CD14-positive monocyte (primary cell): ENCODE measurements around the gene ST6GALNAC3. TPM values are rescaled to one million over a fixed set of nuclear protein-coding genes. Genes with fewer than 3 reads are reported as not detected.

Experiments used
- DNase-seq, 3 donors: peaks; one replicate each; pipeline ENCODE4 v3.0.0-alpha.2; 2011 to 2022
- H2AFZ ChIP-seq: 2 replicates; pipeline ENCODE4 v1.6.0; 2012; ENCODE audit warnings: mild to moderate bottlenecking, low read depth, low read length, inconsistent platforms; ENCODE audit not compliant: insufficient read depth, poor library complexity, severe bottlenecking
- H3K27ac ChIP-seq, 2 donors: 1 replicate in 1 of 2; 2 replicates in 1 of 2; pipeline ENCODE4 v1.5.1; 2012 to 2013; ENCODE audit warnings: low read length in 2 of 2, control low read depth in 1 of 2, inconsistent platforms in 1 of 2, low read depth in 1 of 2, mild to moderate bottlenecking in 1 of 2
- H3K27me3 ChIP-seq, 2 donors: one replicate each; pipeline versions ENCODE4 v1.6.0 to v1.6.1; 2011 to 2013; ENCODE audit warnings: low read length in 2 of 2; ENCODE audit not compliant: control insufficient read depth in 2 of 2, insufficient read depth in 2 of 2
- H3K36me3 ChIP-seq, 2 donors: replicated peaks in 1 of 2; 1 replicate in 1 of 2; 2 replicates in 1 of 2; pipeline versions ENCODE4 v1.5.1 to v1.6.1; 2012 to 2013; ENCODE audit warnings: low read length in 2 of 2, control low read depth in 1 of 2, inconsistent platforms in 1 of 2, mild to moderate bottlenecking in 1 of 2; ENCODE audit not compliant: insufficient read depth in 2 of 2, control insufficient read depth in 1 of 2
- H3K4me1 ChIP-seq, 2 donors: 1 replicate in 1 of 2; 2 replicates in 1 of 2; pipeline versions ENCODE4 v1.5.1 to v1.6.1; 2012 to 2013; ENCODE audit warnings: low read length in 2 of 2, control low read depth in 1 of 2, inconsistent platforms in 1 of 2, mild to moderate bottlenecking in 1 of 2, moderate library complexity in 1 of 2; ENCODE audit not compliant: insufficient read depth in 2 of 2, control insufficient read depth in 1 of 2
- H3K4me2 ChIP-seq: replicated peaks from 2 replicates; pipeline ENCODE3; 2012; ENCODE audit warnings: low read length, moderate library complexity, mild to moderate bottlenecking; ENCODE audit not compliant: poor library complexity, severe bottlenecking; ENCODE audit errors: extremely low read depth
- H3K4me3 ChIP-seq, 3 experiments: fragments of 200-600 bp in 1 of 3; sonication (generic) in 1 of 3; replicated peaks in 1 of 3; 1 replicate in 2 of 3; 2 replicates in 1 of 3; pipeline ENCODE4 v1.5.1; 2011 to 2013; ENCODE audit warnings: low read length in 3 of 3, mild to moderate bottlenecking in 3 of 3, control low read depth in 2 of 3, low read depth in 2 of 3, inconsistent platforms in 1 of 3, moderate library complexity in 1 of 3
- H3K79me2 ChIP-seq: 2 replicates; pipeline ENCODE4 v1.6.0; 2012; ENCODE audit warnings: mild to moderate bottlenecking, control low read depth, inconsistent platforms, low read length, moderate library complexity; ENCODE audit not compliant: insufficient read depth
- H3K9ac ChIP-seq: 2 replicates; pipeline ENCODE4 v1.6.0; 2017; ENCODE audit warnings: low read length, mild to moderate bottlenecking; ENCODE audit not compliant: insufficient read depth, poor library complexity, severe bottlenecking
- H3K9me3 ChIP-seq, 2 donors: replicated peaks in 1 of 2; 1 replicate in 1 of 2; 2 replicates in 1 of 2; pipeline versions ENCODE4 v1.5.1 to v1.6.1; 2012 to 2013; ENCODE audit warnings: low read length in 2 of 2, control low read depth in 1 of 2; ENCODE audit not compliant: control insufficient read depth in 1 of 2, insufficient read depth in 1 of 2
- H4K20me1 ChIP-seq: 2 replicates; pipeline ENCODE4 v1.6.0; 2012; ENCODE audit warnings: mild to moderate bottlenecking, low read length, control low read depth, moderate library complexity; ENCODE audit not compliant: insufficient read depth
- H3K27ac Mint-ChIP-seq, 7 donors: one replicate each; pipeline ENCODE4 v1.8.0; 2020; ENCODE audit warnings: mild to moderate bottlenecking in 7 of 7, mixed read lengths in 7 of 7, moderate library complexity in 6 of 7, inconsistent platforms in 2 of 7
- H3K27me3 Mint-ChIP-seq, 3 donors: one replicate each; pipeline ENCODE4 v1.8.0; 2021 to 2022; ENCODE audit warnings: low read depth in 3 of 3, mild to moderate bottlenecking in 3 of 3, mixed read lengths in 3 of 3, moderate library complexity in 3 of 3, inconsistent platforms in 1 of 3
- H3K36me3 Mint-ChIP-seq, 2 donors: one replicate each; pipeline ENCODE4 v1.8.0; 2020; ENCODE audit warnings: mixed read lengths in 2 of 2, inconsistent platforms in 1 of 2, mild to moderate bottlenecking in 1 of 2
- H3K4me1 Mint-ChIP-seq: one replicate; pipeline ENCODE4 v1.8.0; 2020; ENCODE audit warnings: mild to moderate bottlenecking, mixed read lengths
- H3K4me3 Mint-ChIP-seq, 2 donors: one replicate each; pipeline ENCODE4 v1.8.0; 2020; ENCODE audit warnings: mild to moderate bottlenecking in 2 of 2, mixed read lengths in 2 of 2, moderate library complexity in 1 of 2
- H3K9me3 Mint-ChIP-seq, 7 donors: one replicate each; pipeline ENCODE4 v1.8.0; 2020 to 2022; ENCODE audit warnings: mixed read lengths in 7 of 7, mild to moderate bottlenecking in 6 of 7, moderate library complexity in 6 of 7, inconsistent platforms in 2 of 7
- CTCF ChIP-seq: fragments of 200-600 bp; IDR thresholded peaks from one replicate; pipeline ENCODE4 v1.8.0; 2022; ENCODE audit warnings: antibody characterized with exemption, mild to moderate bottlenecking
- WGBS: methylation state at CpG from one replicate; pipeline ENCODE4 v1.1.5; 2013; ENCODE audit warnings: missing lambda C conversion rate; ENCODE audit not compliant: insufficient coverage; 5-methylcytosine and 5-hydroxymethylcytosine counted together
- intact Hi-C, 2 donors: fragments of 100-400 bp; cut with micrococcal nuclease; formaldehyde crosslinking; loops; one replicate each; pipeline versions ENCODE4 v1.15.0 to v1.15.1; 2023
- polyA plus RNA-seq, 3 donors: library from polyadenylated mRNA; depleted of rRNA in 1 of 3; unstranded in 2 of 3; stranded (reverse) in 1 of 3; fragments of 300-500 nt in 2 of 3; fragments of >200 nt in 1 of 3; fragmentation: Illumina TruSeq in 2 of 3; gene quantifications; 1 replicate in 2 of 3; 2 replicates in 1 of 3; pipeline ENCODE4 v1.2.3, GENCODE V29; 2012 to 2021

Gene ST6GALNAC3
- polyA plus RNA-seq, 3 donors, result 6.5 to 9.2 (median 7.6) TPM

- Mint-ChIP-seq H3K9me3 (peaks cover 0 to 4% (median 2%) of the 10 kb centered on the region in 7 donors), H3K4me1 (peaks cover 5% of the 10 kb centered on the region), H3K27me3 (peaks cover 0 to 2% (median 0%) of the 10 kb centered on the region in 3 donors), H3K36me3 (peaks cover 0 to 8% of the 10 kb centered on the region in 2 donors), H3K4me3 (no peak overlapping the region), H3K27ac (no peak overlapping the region)
- H3K4me1 ChIP-seq, result no peaks in the 10 kb centered on the region
- no peak overlapping the region for H3K9ac ChIP-seq
- WGBS, result no CpG with 5 or more reads among the region's 1 CpG
- no peak overlapping the region for H2AFZ ChIP-seq
- no peak overlapping the region for H3K27ac ChIP-seq
- intact Hi-C loops, result no loop called here
- TF ChIP-seq CTCF, result no peak
- no peaks in the 10 kb centered on the region for H3K79me2 ChIP-seq
- H3K4me2 ChIP-seq, result no peak overlapping the region
- no peaks in the 10 kb centered on the region for H3K36me3 ChIP-seq
- H4K20me1 ChIP-seq, result peaks cover 5% of the 10 kb centered on the region
- H3K4me3 ChIP-seq, result no peak overlapping the region
- DNase-seq, result no peak
- H3K9me3 ChIP-seq, result no peaks in the 10 kb centered on the region
- H3K27me3 ChIP-seq, result no peaks in the 10 kb centered on the region
Measured at GRCh38 chr1:76102046-76102445, 27.5 kb downstream of the ST6GALNAC3 start.

GRCh38 chr1:76103034-76103433, 28.5 kb downstream of the ST6GALNAC3 start:
- no peak overlapping the region for H3K4me3 ChIP-seq
- H3K27ac ChIP-seq, result no peak overlapping the region
- no peaks in the 10 kb centered on the region for H3K79me2 ChIP-seq
- TF ChIP-seq CTCF, result no peak
- H3K27ac Mint-ChIP-seq, result no peak overlapping the region
- H3K4me2 ChIP-seq, result no peak overlapping the region
- peaks cover 0 to 3% (median 0%) of the 10 kb centered on the region in 7 donors for H3K9me3 Mint-ChIP-seq
- H3K9me3 ChIP-seq, result no peaks in the 10 kb centered on the region
- H3K4me1 ChIP-seq, result no peaks in the 10 kb centered on the region
- no peaks in the 10 kb centered on the region for H3K27me3 ChIP-seq
- H3K27me3 Mint-ChIP-seq, result peaks cover 0 to 3% (median 2%) of the 10 kb centered on the region in 3 donors
- intact Hi-C loops, result no loop called here
- no peak for DNase-seq
- H3K9ac ChIP-seq, result no peak overlapping the region
- H4K20me1 ChIP-seq, result peaks cover 5% of the 10 kb centered on the region
- H2AFZ ChIP-seq, result no peak overlapping the region
- no peaks in the 10 kb centered on the region for H3K36me3 ChIP-seq
- H3K4me1 Mint-ChIP-seq, result peaks cover 5% of the 10 kb centered on the region
- H3K36me3 Mint-ChIP-seq, result peaks cover 0 to 8% of the 10 kb centered on the region in 2 donors
- no peak overlapping the region for H3K4me3 Mint-ChIP-seq
